A549 (cell line): ENCODE results near the gene SND1. TPM values are rescaled to one million over a fixed set of nuclear protein-coding genes. Genes with fewer than 3 reads are reported as not detected.

Experiments used
- ATAC-seq, 2 experiments: fragments of 200-7000 bp in 1 of 2; fragments of >200 bp in 1 of 2; cut with Nextera tagmentation in 1 of 2; cut with Tn5 transposase in 1 of 2; 3 replicates each; pipeline versions ENCODE4 v1.8.0 to v1.9.1; 2018 to 2020; ENCODE audit warnings: mild to moderate bottlenecking in 1 of 2, moderate library complexity in 1 of 2
- CTCF ChIA-PET: fragments of 300-600 bp; sonication (Branson Sonifier 250); formaldehyde crosslinking; extraction: SDS; loops from one replicate; lab custom pipeline; 2021; ENCODE audit warnings: antibody characterized with exemption, inconsistent platforms; lab: Yijun Ruan, JAX
- POLR2A ChIA-PET: fragments of 350-600 bp; formaldehyde crosslinking; extraction: SDS; loops from one replicate; lab custom pipeline; 2021; ENCODE audit warnings: antibody characterized with exemption, inconsistent platforms; lab: Yijun Ruan, JAX
- DNase-seq, 2 experiments: peaks; one replicate each; pipeline versions ENCODE4 v3.0.0 to v3.0.0-alpha.2; 2011 to 2016; ENCODE audit warnings: low read depth in 1 of 2, low spot score in 1 of 2
- FAIRE-seq: peaks from 2 replicates; lab custom pipeline; 2011; peaks lifted over from hg19 to GRCh38; lab: Jason Lieb, UNC
- H3K27ac ChIP-seq, 2 experiments: fragments of >200 bp; sonication (Bioruptor Twin); formaldehyde crosslinking; 3 replicates each; pipeline ENCODE4 v1.5.1; 2016 to 2017
- H3K4me1 ChIP-seq: fragments of >200 bp; sonication (Bioruptor Twin); formaldehyde crosslinking; 3 replicates; pipeline ENCODE4 v1.6.1; 2016
- H3K4me2 ChIP-seq: fragments of >200 bp; sonication (Bioruptor Twin); formaldehyde crosslinking; 3 replicates; pipeline ENCODE4 v1.6.1; 2016
- H3K4me3 ChIP-seq: fragments of >200 bp; sonication (Bioruptor Twin); formaldehyde crosslinking; 3 replicates; pipeline ENCODE4 v1.5.1; 2016
- H3K9me3 ChIP-seq: fragments of >200 bp; sonication (Bioruptor Twin); formaldehyde crosslinking; 3 replicates; pipeline ENCODE4 v1.6.1; 2016
- BHLHE40 ChIP-seq: IDR thresholded peaks from 2 replicates; pipeline ENCODE4 v1.6.1; 2012; ENCODE audit warnings: low read depth, low read length, inconsistent platforms
- CEBPB ChIP-seq, 2 experiments: fragments of >200 bp in 1 of 2; sonication (Bioruptor Twin) in 1 of 2; formaldehyde crosslinking in 1 of 2; IDR thresholded peaks; 2 replicates each; pipeline ENCODE4 v1.6.1; 2012 to 2016
- CHD2 ChIP-seq: fragments of 150-350 bp; IDR thresholded peaks from 2 replicates; pipeline ENCODE4 v1.6.1; 2014; ENCODE audit warnings: low read length; ENCODE audit not compliant: partially characterized antibody
- CHD4 ChIP-seq: fragments of 200-600 bp; sonication (generic); IDR thresholded peaks from 2 replicates; pipeline ENCODE4 v1.6.1; 2016; ENCODE audit warnings: antibody characterized with exemption, mild to moderate bottlenecking, borderline replicate concordance
- EHF ChIP-seq: fragments of 250-450 bp; sonication (Bioruptor Pico); IDR thresholded peaks from 2 replicates; pipeline ENCODE4 v1.5.0; 2020; ENCODE audit warnings: mild to moderate bottlenecking
- EP300 ChIP-seq, 2 experiments: fragments of >200 bp; sonication (Bioruptor Twin); formaldehyde crosslinking; IDR thresholded peaks; 2 replicates in 1 of 2; 3 replicates in 1 of 2; pipeline ENCODE4 v1.6.1; 2016 to 2017
- ESRRA ChIP-seq: fragments of 150-350 bp; IDR thresholded peaks from 2 replicates; pipeline ENCODE4 v1.6.1; 2014; ENCODE audit warnings: mild to moderate bottlenecking, low read length, borderline replicate concordance
- FOXS1 ChIP-seq: fragments of 250-450 bp; sonication (Bioruptor Pico); IDR thresholded peaks from 2 replicates; pipeline ENCODE4 v1.5.0; 2020; ENCODE audit warnings: mild to moderate bottlenecking, moderate library complexity
- GATA3 ChIP-seq: IDR thresholded peaks from 2 replicates; pipeline ENCODE4 v1.6.1; 2012; ENCODE audit warnings: borderline replicate concordance
- HEYL ChIP-seq: fragments of 250-450 bp; sonication (Bioruptor Pico); IDR thresholded peaks from 2 replicates; pipeline ENCODE4 v1.8.0; 2021; ENCODE audit warnings: mild to moderate bottlenecking, moderate library complexity
- JUNB ChIP-seq: fragments of >200 bp; sonication (Bioruptor Twin); formaldehyde crosslinking; IDR thresholded peaks from 2 replicates; pipeline ENCODE4 v1.6.1; 2016
- KDM5A ChIP-seq: fragments of 200-600 bp; sonication (generic); IDR thresholded peaks from 2 replicates; pipeline ENCODE4 v1.6.1; 2016; ENCODE audit warnings: antibody characterized with exemption, mild to moderate bottlenecking
- MAX ChIP-seq: IDR thresholded peaks from 2 replicates; pipeline ENCODE4 v1.6.1; 2012
- MAZ ChIP-seq: fragments of 150-350 bp; IDR thresholded peaks from 2 replicates; pipeline ENCODE4 v1.6.1; 2014; ENCODE audit warnings: antibody characterized with exemption, low read depth, low read length, borderline replicate concordance
- NFE2L2 ChIP-seq: fragments of 150-350 bp; conservative IDR thresholded peaks from 2 replicates; pipeline ENCODE4 v1.6.1; 2014; ENCODE audit warnings: low read length
- NPAS2 ChIP-seq: fragments of 250-450 bp; sonication (Bioruptor Pico); IDR thresholded peaks from 2 replicates; pipeline ENCODE4 v1.8.0; 2022; ENCODE audit warnings: mild to moderate bottlenecking, moderate library complexity, borderline replicate concordance
- NR3C1 ChIP-seq: fragments of >200 bp; sonication (Bioruptor Twin); formaldehyde crosslinking; IDR thresholded peaks from 3 replicates; pipeline ENCODE4 v1.6.1; 2017
- PBX3 ChIP-seq: IDR thresholded peaks from 2 replicates; pipeline ENCODE4 v1.6.1; 2012
- PHF8 ChIP-seq: fragments of 200-600 bp; sonication (generic); IDR thresholded peaks from 2 replicates; pipeline ENCODE4 v1.6.1; 2016; ENCODE audit warnings: low read depth, mild to moderate bottlenecking, antibody characterized with exemption, moderate library complexity, borderline replicate concordance
- POLR2A ChIP-seq: IDR thresholded peaks from 2 replicates; pipeline ENCODE4 v1.6.1; 2012; ENCODE audit warnings: mild to moderate bottlenecking, low read length
- POLR2AphosphoS2 ChIP-seq: conservative IDR thresholded peaks from 2 replicates; pipeline ENCODE4 v1.6.1; 2012; ENCODE audit warnings: low read length, improper control_type of control experiment, inconsistent platforms
- RAD21 ChIP-seq, 2 experiments: fragments of >200 bp in 1 of 2; sonication (Bioruptor Twin) in 1 of 2; formaldehyde crosslinking in 1 of 2; IDR thresholded peaks in 1 of 2; conservative IDR thresholded peaks in 1 of 2; 2 replicates in 1 of 2; 3 replicates in 1 of 2; pipeline ENCODE4 v1.6.1; 2012 to 2018; ENCODE audit warnings: inconsistent platforms in 1 of 2
- RCOR1 ChIP-seq: fragments of 150-350 bp; IDR thresholded peaks from 2 replicates; pipeline ENCODE4 v1.6.1; 2014; ENCODE audit warnings: antibody characterized with exemption, low read length, low read depth
- REST ChIP-seq: fragments of 200-600 bp; sonication (generic); IDR thresholded peaks from 2 replicates; pipeline ENCODE4 v1.6.1; 2016; ENCODE audit warnings: antibody characterized with exemption, mild to moderate bottlenecking, moderate library complexity
- RFX5 ChIP-seq: fragments of 450-650 bp; IDR thresholded peaks from 2 replicates; pipeline ENCODE4 v1.7.1; 2014; ENCODE audit warnings: antibody characterized with exemption, mild to moderate bottlenecking, moderate library complexity
- TFCP2L1 ChIP-seq: fragments of 250-450 bp; sonication (Bioruptor Pico); IDR thresholded peaks from 2 replicates; pipeline ENCODE4 v1.5.0; 2021; ENCODE audit warnings: mild to moderate bottlenecking
- TP53 ChIP-seq: fragments of 250-450 bp; sonication (Bioruptor Pico); IDR thresholded peaks from 2 replicates; pipeline ENCODE4 v1.5.0; 2021; ENCODE audit warnings: mild to moderate bottlenecking, moderate library complexity
- USF2 ChIP-seq: fragments of 450-650 bp; IDR thresholded peaks from 2 replicates; pipeline ENCODE4 v1.6.1; 2014; ENCODE audit warnings: antibody characterized with exemption
- ZC3H11A ChIP-seq: fragments of 450-650 bp; IDR thresholded peaks from 2 replicates; pipeline ENCODE4 v1.6.1; 2014; ENCODE audit warnings: antibody characterized with exemption, mild to moderate bottlenecking
- WGBS: methylation state at CpG from one replicate; pipeline ENCODE4 v1.1.6; 2017; ENCODE audit errors: missing lambda C conversion rate; 5-methylcytosine and 5-hydroxymethylcytosine counted together
- polyA plus RNA-seq, 4 experiments: library from polyadenylated mRNA; depleted of rRNA in 3 of 4; stranded (reverse); fragments of >200 nt; fragmentation: RNase III in 1 of 4; extraction: RNeasy Plus Mini Kit Qiagen cat#74134 plus additional on column Dnase treatment in 1 of 4; gene quantifications; 2 replicates in 3 of 4; 3 replicates in 1 of 4; pipeline ENCODE4 v1.2.3, GENCODE V29; 2011 to 2017

SND1 gene
- polyA plus RNA-seq, 2 of the 4 experiments (the other 2 are of a cell fraction), result 102 to 138 TPM

- Histone ChIP-seq H3K4me1 (peaks cover 5% of the 10 kb centered on the region; the same call in 1 of the 3 replicates), H3K4me3 (no peak overlapping the region), H3K9me3 (no peaks in the 10 kb centered on the region)
- POLR2A ChIA-PET, result no interaction called here
- ATAC-seq, result no peak
- WGBS, result 90% methylated on average over 8 of the region's 8 CpGs
- no peak for FAIRE-seq
- CTCF ChIA-PET, result interaction anchor here (0.5 to 1.3 kb wide), 3 partner anchors 21 to 59 kb away, joined by 3 read pairs; partner anchors contain the start of gene ARF5
- TF ChIP-seq REST (no peak), PBX3 (no peak), PHF8 (no peak), POLR2AphosphoS2 (no peak), RFX5 (no peak), EP300 (IDR thresholded peaks at IDR 0.05) (no peak), KDM5A (no peak), CEBPB (IDR thresholded peaks at IDR 0.05) (no peak), CHD4 (no peak), FOXS1 (CRISPR knock-in tag) (no peak), POLR2A (no peak), EHF (CRISPR knock-in tag) (no peak), TP53 (CRISPR knock-in tag) (no peak), MAX (no peak), CHD2 (no peak), JUNB (no peak), HEYL (no peak), TFCP2L1 (CRISPR knock-in tag) (no peak)
- TF ChIP-seq, all 56 proteins: peak for 0
- no peak for DNase-seq
- Histone ChIP-seq H3K4me2 (no peak overlapping the region), H3K27ac (no peak overlapping the region)
Measured at GRCh38 chr7:127647636-127648035, 4.4 kb upstream of the SND1 start.

- Histone ChIP-seq H3K27ac (no peak overlapping the region), H3K4me2 (no peak overlapping the region), H3K9me3 (no peaks in the 10 kb centered on the region), H3K4me3 (no peak overlapping the region), H3K4me1 (peaks cover 14% of the 10 kb centered on the region)
- ATAC-seq (no peak), FAIRE-seq (no peak), DNase-seq (no peak)
- POLR2A ChIA-PET, result no interaction called here
- WGBS, result 67% methylated on average over 2 of the region's 2 CpGs
- TF ChIP-seq MAZ, result no peak
- TF ChIP-seq BHLHE40, result no peak
- TF ChIP-seq ESRRA, result no peak
- TF ChIP-seq RCOR1, result no peak
- TF ChIP-seq ZC3H11A, result no peak
- TF ChIP-seq CEBPB (IDR thresholded peaks at IDR 0.05), result no peak
- TF ChIP-seq POLR2A, result no peak
- no peak for TF ChIP-seq USF2
- no peak for TF ChIP-seq NR3C1
- TF ChIP-seq NPAS2, result no peak
- TF ChIP-seq NFE2L2, result no peak
- TF ChIP-seq EHF (CRISPR knock-in tag), result no peak
- TF ChIP-seq RAD21 (conservative IDR thresholded peaks at IDR 0.05 in 1 of 2, IDR thresholded peaks at IDR 0.05 in 1 of 2), result no peak
- TF ChIP-seq GATA3, result no peak
- CTCF ChIA-PET, result interaction anchor here (0.6 kb wide), 1 partner anchor 493 kb away, joined by 3 read pairs; no protein-coding TSS in a partner anchor
Measured at GRCh38 chr7:127648986-127649385, 3.0 kb upstream of the SND1 start.
